Trophoblast cell (in vitro differentiated cells and primary cell): Measurements from ENCODE around the gene LRFN5.

Experiments
- DNase-seq, 2 donors: peaks; one replicate each; pipeline ENCODE4 v3.0.0-alpha.2; 2016
- H2AFZ ChIP-seq: 2 replicates; pipeline ENCODE4 v1.6.1; 2013; ENCODE audit warnings: low read length, moderate library complexity, mild to moderate bottlenecking; ENCODE audit not compliant: insufficient read depth, poor library complexity
- H2AK5ac ChIP-seq: 2 replicates; pipeline ENCODE4 v1.6.1; 2013; ENCODE audit warnings: mild to moderate bottlenecking, low read length
- H2BK120ac ChIP-seq: 2 replicates; pipeline ENCODE4 v1.6.1; 2013; ENCODE audit warnings: low read length, mild to moderate bottlenecking, moderate library complexity; ENCODE audit not compliant: insufficient read depth, poor library complexity
- H2BK12ac ChIP-seq: 2 replicates; pipeline ENCODE4 v1.6.1; 2013; ENCODE audit warnings: mild to moderate bottlenecking, low read length, moderate library complexity
- H2BK5ac ChIP-seq: 2 replicates; pipeline ENCODE4 v1.6.1; 2013; ENCODE audit warnings: low read length, low read depth, moderate library complexity, mild to moderate bottlenecking; ENCODE audit not compliant: poor library complexity
- H3K14ac ChIP-seq: 2 replicates; pipeline ENCODE4 v1.6.1; 2013; ENCODE audit warnings: mild to moderate bottlenecking, low read length
- H3K18ac ChIP-seq: 2 replicates; pipeline ENCODE4 v1.6.1; 2013; ENCODE audit warnings: mild to moderate bottlenecking, low read length
- H3K23ac ChIP-seq: 2 replicates; pipeline ENCODE4 v1.6.1; 2013; ENCODE audit warnings: low read length
- H3K27ac ChIP-seq: 2 replicates; pipeline ENCODE4 v1.5.1; 2013; ENCODE audit warnings: low read depth, mild to moderate bottlenecking, inconsistent platforms, low read length, moderate library complexity
- H3K27me3 ChIP-seq: 2 replicates; pipeline ENCODE4 v1.6.1; 2013; ENCODE audit warnings: inconsistent platforms, mild to moderate bottlenecking, low read length, moderate library complexity; ENCODE audit not compliant: insufficient read depth
- H3K36me3 ChIP-seq, 2 experiments: 1 replicate in 1 of 2; 2 replicates in 1 of 2; pipeline ENCODE4 v1.6.1; 2013; ENCODE audit warnings: low read length in 2 of 2, mild to moderate bottlenecking in 2 of 2, moderate library complexity in 1 of 2; ENCODE audit not compliant: insufficient read depth in 2 of 2, control insufficient read depth in 1 of 2
- H3K4ac ChIP-seq: 2 replicates; pipeline ENCODE4 v1.6.1; 2013; ENCODE audit warnings: low read depth, mild to moderate bottlenecking, low read length, moderate library complexity
- H3K4me1 ChIP-seq, 2 experiments: 1 replicate in 1 of 2; 2 replicates in 1 of 2; pipeline ENCODE4 v1.6.1; 2013; ENCODE audit warnings: low read length in 2 of 2, mild to moderate bottlenecking in 2 of 2, moderate library complexity in 1 of 2; ENCODE audit not compliant: insufficient read depth in 2 of 2, control insufficient read depth in 1 of 2
- H3K4me2 ChIP-seq: 2 replicates; pipeline ENCODE4 v1.6.1; 2013; ENCODE audit warnings: inconsistent platforms, mild to moderate bottlenecking, low read length, moderate library complexity
- H3K4me3 ChIP-seq: 2 replicates; pipeline ENCODE4 v1.5.1; 2013; ENCODE audit warnings: mild to moderate bottlenecking, low read depth, low read length, inconsistent platforms
- H3K79me1 ChIP-seq: one replicate; pipeline ENCODE4 v1.6.1; 2013; ENCODE audit warnings: low read length
- H3K79me2 ChIP-seq: 2 replicates; pipeline ENCODE4 v1.6.1; 2013; ENCODE audit warnings: low read length, mild to moderate bottlenecking; ENCODE audit not compliant: control insufficient read depth, insufficient read depth, poor library complexity
- H3K9ac ChIP-seq: 2 replicates; pipeline ENCODE4 v1.6.1; 2013; ENCODE audit warnings: mild to moderate bottlenecking, low read length
- H3K9me3 ChIP-seq: 2 replicates; pipeline ENCODE4 v1.6.1; 2013; ENCODE audit warnings: low read depth, mild to moderate bottlenecking, control low read depth, inconsistent platforms, low read length; ENCODE audit not compliant: insufficient read depth
- H4K12ac ChIP-seq: 2 replicates; pipeline ENCODE4 v1.6.1; 2013; ENCODE audit warnings: low read depth, mild to moderate bottlenecking, low read length, moderate library complexity
- H4K8ac ChIP-seq: 2 replicates; pipeline ENCODE4 v1.6.1; 2013; ENCODE audit warnings: low read depth, mild to moderate bottlenecking, low read length, moderate library complexity
- H4K91ac ChIP-seq: one replicate; pipeline ENCODE4 v1.6.1; 2013; ENCODE audit warnings: low read depth, mild to moderate bottlenecking, low read length, moderate library complexity
- WGBS: extraction: QIAGEN DNeasy Blood & Tissue Kit; methylation state at CpG from one replicate; pipeline ENCODE4 v1.1.7; 2013; ENCODE audit warnings: missing lambda C conversion rate; ENCODE audit not compliant: insufficient read length, insufficient coverage; ENCODE audit errors: extremely low coverage; 5-methylcytosine and 5-hydroxymethylcytosine counted together

LRFN5 gene

GRCh38 chr14:41766772-41767171 lies 160.1 kb downstream of the LRFN5 start:
- Histone ChIP-seq H3K79me2 (no peaks in the 10 kb centered on the region), H2AFZ (no peak overlapping the region), H2BK12ac (no peak overlapping the region), H4K91ac (no peak overlapping the region), H3K18ac (no peak overlapping the region), H2AK5ac (no peak overlapping the region), H3K14ac (no peak overlapping the region), H3K27me3 (no peaks in the 10 kb centered on the region), H3K27ac (no peak overlapping the region), H3K4me2 (no peak overlapping the region), H3K4me3 (no peak overlapping the region), H3K9ac (no peak overlapping the region), H4K8ac (no peak overlapping the region), H2BK5ac (no peak overlapping the region), H3K36me3 (no peaks in the 10 kb centered on the region), H3K4me1 (no peaks in the 10 kb centered on the region), H3K9me3 (no peaks in the 10 kb centered on the region), H4K12ac (no peak overlapping the region), H3K23ac (no peak overlapping the region), H3K79me1 (no peaks in the 10 kb centered on the region), H2BK120ac (no peak overlapping the region), H3K4ac (no peak overlapping the region)
- WGBS, result no CpG with 5 or more reads among the region's 5 CpGs
- DNase-seq, result no peak

GRCh38 chr14:41773536-41774279 lies 167.0 kb downstream of the LRFN5 start:
- WGBS, result no CpG with 5 or more reads among the region's 1 CpG
- H3K4me1 ChIP-seq, result no peaks in the 10 kb centered on the region

GRCh38 chr14:41782511-41782910 lies 175.8 kb downstream of the LRFN5 start:
- Histone ChIP-seq H2BK5ac (no peak overlapping the region), H3K27me3 (no peaks in the 10 kb centered on the region), H3K27ac (no peak overlapping the region), H3K23ac (no peak overlapping the region), H3K9ac (no peak overlapping the region), H3K4me1 (no peaks in the 10 kb centered on the region), H3K4ac (no peak overlapping the region), H3K36me3 (no peaks in the 10 kb centered on the region), H2BK120ac (no peak overlapping the region), H3K18ac (no peak overlapping the region), H3K9me3 (no peaks in the 10 kb centered on the region), H3K79me2 (no peaks in the 10 kb centered on the region), H3K4me2 (no peak overlapping the region), H2AFZ (no peak overlapping the region), H4K12ac (no peak overlapping the region), H2AK5ac (no peak overlapping the region), H4K8ac (no peak overlapping the region), H3K79me1 (no peaks in the 10 kb centered on the region), H2BK12ac (no peak overlapping the region), H3K14ac (no peak overlapping the region), H4K91ac (no peak overlapping the region), H3K4me3 (no peak overlapping the region)
- DNase-seq, result no peak

More at GRCh38 chr14:41773536-41774279, 167.0 kb downstream of the LRFN5 start:
- Histone ChIP-seq H3K23ac (no peak overlapping the region), H2BK5ac (no peak overlapping the region), H4K8ac (no peak overlapping the region), H3K14ac (no peak overlapping the region), H3K4me2 (no peak overlapping the region), H3K18ac (no peak overlapping the region), H3K9ac (no peak overlapping the region), H2AK5ac (no peak overlapping the region), H2AFZ (no peak overlapping the region), H3K4ac (no peak overlapping the region), H4K12ac (no peak overlapping the region), H2BK12ac (no peak overlapping the region), H2BK120ac (no peak overlapping the region), H4K91ac (no peak overlapping the region), H3K27me3 (no peaks in the 10 kb centered on the region), H3K79me1 (no peaks in the 10 kb centered on the region), H3K4me3 (no peak overlapping the region), H3K36me3 (no peaks in the 10 kb centered on the region), H3K9me3 (no peaks in the 10 kb centered on the region), H3K79me2 (no peaks in the 10 kb centered on the region), H3K27ac (no peak overlapping the region)
- DNase-seq, result no peak

DNA sequence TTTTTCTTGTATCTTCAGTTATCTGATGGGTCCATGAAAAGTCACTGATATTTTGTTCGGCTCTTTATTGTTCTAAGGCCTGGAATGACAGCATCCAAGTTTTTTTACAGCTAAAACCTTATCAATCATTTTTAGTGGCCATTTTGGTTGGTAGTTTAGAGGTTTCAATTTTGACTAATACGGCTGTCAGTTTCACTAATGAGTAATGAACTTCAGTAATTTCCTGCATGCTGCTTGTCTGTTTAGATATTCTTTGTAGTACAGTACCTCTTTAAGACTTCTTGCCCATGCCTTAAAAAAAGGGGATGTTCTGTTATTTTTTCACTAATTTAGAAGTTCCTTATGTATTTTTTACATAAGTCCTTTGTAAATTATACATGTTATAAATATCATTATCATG lies 176.7 kb downstream of the LRFN5 start:
- Histone ChIP-seq H2BK5ac (no peak overlapping the region), H3K23ac (no peak overlapping the region)
- DNase-seq, result no peak

More for the DNA sequence above, 176.7 kb downstream of the LRFN5 start:
- WGBS, result no CpG with 5 or more reads among the region's 2 CpGs
- H3K79me1 ChIP-seq, result no peaks in the 10 kb centered on the region
- H3K27me3 ChIP-seq, result no peaks in the 10 kb centered on the region
- no peak overlapping the region for H2AFZ ChIP-seq
- H3K4me2 ChIP-seq, result no peak overlapping the region
- no peak overlapping the region for H3K14ac ChIP-seq
- no peak overlapping the region for H3K4me3 ChIP-seq
- no peaks in the 10 kb centered on the region for H3K4me1 ChIP-seq
- H4K8ac ChIP-seq, result no peak overlapping the region
- no peak overlapping the region for H3K18ac ChIP-seq
- no peak overlapping the region for H3K9ac ChIP-seq
- no peak overlapping the region for H4K91ac ChIP-seq
- no peak overlapping the region for H4K12ac ChIP-seq
- no peaks in the 10 kb centered on the region for H3K9me3 ChIP-seq
- H2AK5ac ChIP-seq, result no peak overlapping the region
- no peaks in the 10 kb centered on the region for H3K36me3 ChIP-seq
- no peak overlapping the region for H2BK12ac ChIP-seq
- no peak overlapping the region for H3K4ac ChIP-seq
- H3K27ac ChIP-seq, result no peak overlapping the region
- no peak overlapping the region for H2BK120ac ChIP-seq
- no peaks in the 10 kb centered on the region for H3K79me2 ChIP-seq
